Colonic mucosa (tissue), 4 donors: ENCODE measurements around the gene RFWD3. TPM values are rescaled to one million over a fixed set of nuclear protein-coding genes. Genes with fewer than 3 reads are reported as not detected.
"Not testable (repeated sequence)": the region's sequence is repeated elsewhere in the genome, so short reads cannot be mapped to it uniquely, and the experiment has no call there.

Experiments
- DNase-seq: peaks from one replicate; pipeline ENCODE4 v3.0.0-alpha.2; 2020
- H3K27ac ChIP-seq: fragments of 200-600 bp; one replicate; pipeline ENCODE4 v1.8.0; 2021
- H3K27me3 ChIP-seq: fragments of 200-600 bp; one replicate; pipeline ENCODE4 v1.8.0; 2021
- H3K36me3 ChIP-seq: fragments of 200-600 bp; one replicate; pipeline ENCODE4 v1.8.0; 2021
- H3K4me1 ChIP-seq: fragments of 200-600 bp; one replicate; pipeline ENCODE4 v1.8.0; 2021; ENCODE audit warnings: mild to moderate bottlenecking
- H3K4me3 ChIP-seq: fragments of 200-600 bp; one replicate; pipeline ENCODE4 v1.8.0; 2021
- H3K9ac ChIP-seq, 2 donors: one replicate each; pipeline ENCODE4 v1.7.0; 2013; ENCODE audit warnings: control low read depth in 2 of 2, low read depth in 2 of 2, low read length in 2 of 2
- H3K9me3 ChIP-seq: fragments of 200-600 bp; one replicate; pipeline ENCODE4 v1.8.0; 2021
- intact Hi-C: fragments of 100-400 bp; cut with DNase I; formaldehyde crosslinking; loops from one replicate; pipeline ENCODE4 v1.14.1; 2022
- total RNA-seq, 2 donors: library from RNA; stranded (reverse); fragmentation: NEBNext Ultra II Directional in 1 of 2; extraction: Animal tissue kit (Norgen Biotek cat#: 25700) in 1 of 2; gene quantifications; one replicate each; pipeline ENCODE4 v1.2.1, GENCODE V29; 2021
- TF ChIP-seq, protein P1 (sequence below): fragments of 200-600 bp; IDR thresholded peaks from one replicate; pipeline ENCODE4 v1.8.0; 2022; ENCODE audit warnings: antibody characterized with exemption, mild to moderate bottlenecking
- donor health status: healthy.
- donor health status: DM: no; HTN: no; CAD: no.
- donor health status: DM: no; HTN: no; CAD: no.

Gene RFWD3
- total RNA-seq, 2 donors from 2014 or later: 23.2 to 45.7 TPM

- no peak for DNase-seq
- Histone ChIP-seq H3K36me3 (peaks cover 3% of the 10 kb centered on the region), H3K27me3 (no peaks in the 10 kb centered on the region), H3K27ac (no peak overlapping the region), H3K4me1 (no peaks in the 10 kb centered on the region), H3K4me3 (no peak overlapping the region), H3K9me3 (no peaks in the 10 kb centered on the region), H3K9ac (no peak overlapping the region)
- intact Hi-C loops: no loop called here
- TF ChIP-seq, protein P1, sequence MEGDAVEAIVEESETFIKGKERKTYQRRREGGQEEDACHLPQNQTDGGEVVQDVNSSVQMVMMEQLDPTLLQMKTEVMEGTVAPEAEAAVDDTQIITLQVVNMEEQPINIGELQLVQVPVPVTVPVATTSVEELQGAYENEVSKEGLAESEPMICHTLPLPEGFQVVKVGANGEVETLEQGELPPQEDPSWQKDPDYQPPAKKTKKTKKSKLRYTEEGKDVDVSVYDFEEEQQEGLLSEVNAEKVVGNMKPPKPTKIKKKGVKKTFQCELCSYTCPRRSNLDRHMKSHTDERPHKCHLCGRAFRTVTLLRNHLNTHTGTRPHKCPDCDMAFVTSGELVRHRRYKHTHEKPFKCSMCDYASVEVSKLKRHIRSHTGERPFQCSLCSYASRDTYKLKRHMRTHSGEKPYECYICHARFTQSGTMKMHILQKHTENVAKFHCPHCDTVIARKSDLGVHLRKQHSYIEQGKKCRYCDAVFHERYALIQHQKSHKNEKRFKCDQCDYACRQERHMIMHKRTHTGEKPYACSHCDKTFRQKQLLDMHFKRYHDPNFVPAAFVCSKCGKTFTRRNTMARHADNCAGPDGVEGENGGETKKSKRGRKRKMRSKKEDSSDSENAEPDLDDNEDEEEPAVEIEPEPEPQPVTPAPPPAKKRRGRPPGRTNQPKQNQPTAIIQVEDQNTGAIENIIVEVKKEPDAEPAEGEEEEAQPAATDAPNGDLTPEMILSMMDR: no peak
Measured at GRCh38 chr16:74679983-74680382, 13.3 kb upstream of the RFWD3 start.

- H3K9ac ChIP-seq: no peak overlapping the region
- no peak for DNase-seq
- TF ChIP-seq, protein P1: no peak
- H3K27ac ChIP-seq: no peak overlapping the region
- H3K9me3 ChIP-seq: no peaks in the 10 kb centered on the region
- intact Hi-C loops: no loop called here
- H3K4me1 ChIP-seq: no peaks in the 10 kb centered on the region
- peaks cover 9% of the 10 kb centered on the region for H3K36me3 ChIP-seq
- no peak overlapping the region for H3K4me3 ChIP-seq
- H3K27me3 ChIP-seq: no peaks in the 10 kb centered on the region
Measured at GRCh38 chr16:74677868-74678267, 11.2 kb upstream of the RFWD3 start.

GRCh38 chr16:74673876-74674275 lies 7.2 kb upstream of the RFWD3 start:
- H3K27me3 ChIP-seq: no peaks in the 10 kb centered on the region
- no peak for DNase-seq
- TF ChIP-seq, protein P1: no peak
- H3K27ac ChIP-seq: no peak overlapping the region
- no peaks in the 10 kb centered on the region for H3K4me1 ChIP-seq
- no peak overlapping the region for H3K4me3 ChIP-seq
- peaks cover 6% of the 10 kb centered on the region for H3K36me3 ChIP-seq
- no peaks in the 10 kb centered on the region for H3K9me3 ChIP-seq
- no peak overlapping the region for H3K9ac ChIP-seq
- intact Hi-C loops: no loop called here

GRCh38 chr16:74668877-74669276 lies 2.2 kb upstream of the RFWD3 start:
- H3K27ac ChIP-seq, H3K4me1 ChIP-seq, H3K36me3 ChIP-seq, H3K9ac ChIP-seq, H3K27me3 ChIP-seq, intact Hi-C loops, H3K4me3 ChIP-seq, H3K9me3 ChIP-seq, DNase-seq: not testable (repeated sequence)

- Histone ChIP-seq H3K9me3 (no peaks in the 10 kb centered on the region), H3K9ac (peak overlapping the region in 1 of 2 donors; percentile 63), H3K36me3 (no peaks in the 10 kb centered on the region), H3K4me1 (peaks cover 4% of the 10 kb centered on the region), H3K27ac (peak overlapping the region; percentile 28), H3K4me3 (peak overlapping the region; percentile 100), H3K27me3 (no peaks in the 10 kb centered on the region)
- TF ChIP-seq, protein P1: no peak
- DNase-seq: peak; percentile 51
- intact Hi-C loops: no loop called here
Measured at GRCh38 chr16:74667255-74667700, 601 bp upstream of the RFWD3 start.

- H3K4me3 ChIP-seq: peak overlapping the region; percentile 100
- H3K4me1 ChIP-seq: peaks cover 4% of the 10 kb centered on the region
- TF ChIP-seq, protein P1: no peak
- H3K27ac ChIP-seq: peak overlapping the region; percentile 50
- H3K9me3 ChIP-seq: no peaks in the 10 kb centered on the region
- no peak for DNase-seq
- no peaks in the 10 kb centered on the region for H3K36me3 ChIP-seq
- H3K9ac ChIP-seq: peak overlapping the region; percentile 67 to 84
- no peaks in the 10 kb centered on the region for H3K27me3 ChIP-seq
- intact Hi-C loops: no loop called here
Measured at GRCh38 chr16:74666010-74666421, 661 bp downstream of the RFWD3 start.
